Stomach (tissue), 9 donors: ENCODE results near the gene KLHL29. TPM values are rescaled to one million over a fixed set of nuclear protein-coding genes. Genes with fewer than 3 reads are reported as not detected.

Experiments
- DNase-seq, 2 donors: peaks; one replicate each; pipeline versions ENCODE4 v3.0.0 to v3.0.0-alpha.2; 2013 to 2019
- H3K27ac ChIP-seq, 5 donors: fragments of 200-600 bp in 4 of 5; sonication (generic) in 4 of 5; one replicate each; pipeline ENCODE4 v1.5.1; 2013 to 2019; ENCODE audit warnings: mild to moderate bottlenecking in 1 of 5, moderate library complexity in 1 of 5
- H3K27me3 ChIP-seq, 3 donors: fragments of 200-600 bp; sonication (generic); one replicate each; pipeline ENCODE4 v1.5.1; 2017 to 2019; ENCODE audit warnings: mixed run types in 1 of 3
- H3K36me3 ChIP-seq, 4 donors: fragments of 200-600 bp; sonication (generic); 1 replicate in 3 of 4; 2 replicates in 1 of 4; pipeline ENCODE4 v1.5.1; 2016 to 2019
- H3K4me1 ChIP-seq, 4 donors: fragments of 200-600 bp; sonication (generic); one replicate each; pipeline ENCODE4 v1.5.1; 2016 to 2019
- H3K4me3 ChIP-seq, 4 donors: fragments of 200-600 bp; sonication (generic) in 3 of 4; one replicate each; pipeline ENCODE4 v1.5.1; 2016 to 2019; ENCODE audit warnings: mild to moderate bottlenecking in 1 of 4
- H3K9me3 ChIP-seq, 4 donors: fragments of 200-600 bp; sonication (generic); one replicate each; pipeline ENCODE4 v1.5.1; 2016 to 2019
- EP300 ChIP-seq: sonication (generic); formaldehyde crosslinking; IDR thresholded peaks from one replicate; pipeline ENCODE4 v1.6.1; 2017; ENCODE audit warnings: antibody characterized with exemption
- POLR2A ChIP-seq, 4 donors: fragments of 450-650 bp; IDR thresholded peaks; one replicate each; pipeline ENCODE4 v1.6.1; 2016; ENCODE audit warnings: antibody characterized with exemption in 4 of 4, control low read depth in 2 of 4, mild to moderate bottlenecking in 1 of 4, moderate library complexity in 1 of 4
- POLR2AphosphoS5 ChIP-seq, 3 donors: sonication (generic); formaldehyde crosslinking; IDR thresholded peaks; one replicate each; pipeline ENCODE4 v1.6.1; 2016; ENCODE audit warnings: antibody characterized with exemption in 3 of 3
- WGBS, 5 donors: extraction: QIAGEN DNeasy Blood & Tissue Kit in 3 of 5; methylation state at CpG; one replicate each; pipeline versions ENCODE4 v1.1.5 to v1.1.7; 2013 to 2018; 5-methylcytosine and 5-hydroxymethylcytosine counted together
- intact Hi-C: fragments of 100-400 bp; cut with DNase I; formaldehyde crosslinking; loops from one replicate; pipeline ENCODE4 v1.15.1; 2023; ENCODE audit warnings: low total_unique reads
- polyA plus RNA-seq, 3 donors: library from polyadenylated mRNA; stranded (reverse); fragments of 200-250 nt; gene quantifications; one replicate each; pipeline ENCODE4 v1.2.3, GENCODE V29; 2013
- total RNA-seq, 5 donors: library from RNA; depleted of rRNA; stranded (reverse); fragments of >200 nt; gene quantifications; one replicate each; pipeline versions ENCODE4 v1.1.0 to v1.2.3, GENCODE V29; 2014 to 2016
- TF ChIP-seq, protein P1 (sequence below), 7 experiments: fragments of 450-650 bp in 4 of 7; fragments of 200-600 bp in 3 of 7; sonication (generic) in 3 of 7; IDR thresholded peaks; one replicate each; pipeline ENCODE4 v1.5.1; 2016 to 2019; ENCODE audit warnings: antibody characterized with exemption in 7 of 7, control low read depth in 2 of 7, mild to moderate bottlenecking in 1 of 7
- donor health status: healthy with polysubstance abuse.
- donor health status: Bipolar disorder and iron deficiency.
- donor health status: healthy.

Gene KLHL29
- total and polyA plus RNA-seq, 8 donors = under 0.01 to 6.6 (median 1.3) TPM

DNA sequence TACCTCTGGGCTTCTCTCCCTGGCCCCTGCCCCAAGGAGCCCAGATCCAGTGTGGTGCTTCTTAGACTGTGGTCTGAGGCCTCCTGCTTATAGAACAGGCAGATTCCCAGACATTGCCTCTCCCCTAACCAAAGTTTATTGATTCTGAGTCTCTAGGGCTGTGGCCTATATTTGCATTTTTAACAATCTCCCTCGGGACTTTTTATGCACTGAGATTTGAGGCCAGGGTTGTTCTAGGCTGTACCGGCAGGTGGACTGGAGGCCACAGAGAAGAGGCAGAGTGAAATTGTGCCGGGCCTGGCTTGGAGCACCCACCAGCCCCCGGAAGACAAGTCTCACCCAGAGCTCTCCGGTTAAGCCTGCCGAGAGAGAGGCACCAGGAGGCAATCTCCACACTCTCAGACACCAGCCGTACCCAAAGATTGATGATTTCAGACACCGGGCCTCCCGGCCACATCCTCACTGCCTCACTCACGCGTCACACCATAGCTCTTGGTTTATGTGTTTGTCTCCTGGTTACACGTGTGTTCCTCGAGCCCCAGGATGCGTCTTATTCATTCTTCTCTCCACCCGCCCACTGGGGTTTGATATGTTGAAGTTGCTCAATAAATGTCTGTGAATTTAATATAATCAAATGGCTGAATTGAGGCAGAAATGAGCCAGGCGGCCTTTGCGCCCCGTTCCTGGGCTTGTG, 203.7 kb downstream of the KLHL29 start:
- Histone ChIP-seq H3K27me3 (no peaks in the 10 kb centered on the region), H3K27ac (peak overlapping the region in 3 of 5 donors; percentile 56 to 91 (median 67)), H3K36me3 (no peaks in the 10 kb centered on the region), H3K4me3 (no peak overlapping the region), H3K9me3 (no peaks in the 10 kb centered on the region), H3K4me1 (peaks cover 0 to 70% (median 16%) of the 10 kb centered on the region in 4 donors)
- no peak for DNase-seq
- 82 to 87% (median 85%) methylated on average over 16 to 18 of the region's 18 CpGs for WGBS, 5 donors
- TF ChIP-seq POLR2A (IDR thresholded peaks at IDR 0.05) = no peak
- TF ChIP-seq POLR2AphosphoS5 (IDR thresholded peaks at IDR 0.05) = peak in 1 of 3 donors; percentile 8
- intact Hi-C loops = no loop called here

DNA sequence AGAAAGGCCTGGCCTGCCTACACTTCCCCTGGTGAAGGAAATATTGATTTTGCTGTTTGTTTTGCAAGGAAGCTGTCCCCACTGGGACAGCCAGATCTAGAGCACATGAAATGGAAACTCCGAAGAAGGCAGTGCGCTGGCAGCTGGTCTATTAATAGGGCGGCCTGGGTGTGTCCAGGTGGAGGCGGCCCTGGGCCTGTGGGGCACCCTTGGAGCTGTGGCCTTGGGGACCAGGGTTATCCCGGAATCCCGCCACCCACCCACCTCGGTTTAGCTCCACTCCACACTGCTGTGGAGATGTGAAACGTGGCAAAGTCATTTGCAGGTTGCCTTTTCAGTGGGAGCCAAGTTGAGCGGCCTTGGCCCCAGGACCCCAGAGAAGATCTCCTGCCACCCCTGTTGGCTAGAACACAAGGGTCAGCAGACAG, 204.3 kb downstream of the KLHL29 start:
- WGBS, 5 donors = 76 to 89% (median 82%) methylated on average over 4 to 9 of the region's 9 CpGs
- no peaks in the 10 kb centered on the region for H3K9me3 ChIP-seq
- H3K27ac ChIP-seq = peak overlapping the region in 4 of 5 donors; percentile 14 to 91 (median 62)
- no peaks in the 10 kb centered on the region for H3K36me3 ChIP-seq
- intact Hi-C loops = no loop called here
- no peak overlapping the region for H3K4me3 ChIP-seq
- peaks cover 0 to 71% (median 19%) of the 10 kb centered on the region in 4 donors for H3K4me1 ChIP-seq
- no peak for DNase-seq
- TF ChIP-seq, protein P1, sequence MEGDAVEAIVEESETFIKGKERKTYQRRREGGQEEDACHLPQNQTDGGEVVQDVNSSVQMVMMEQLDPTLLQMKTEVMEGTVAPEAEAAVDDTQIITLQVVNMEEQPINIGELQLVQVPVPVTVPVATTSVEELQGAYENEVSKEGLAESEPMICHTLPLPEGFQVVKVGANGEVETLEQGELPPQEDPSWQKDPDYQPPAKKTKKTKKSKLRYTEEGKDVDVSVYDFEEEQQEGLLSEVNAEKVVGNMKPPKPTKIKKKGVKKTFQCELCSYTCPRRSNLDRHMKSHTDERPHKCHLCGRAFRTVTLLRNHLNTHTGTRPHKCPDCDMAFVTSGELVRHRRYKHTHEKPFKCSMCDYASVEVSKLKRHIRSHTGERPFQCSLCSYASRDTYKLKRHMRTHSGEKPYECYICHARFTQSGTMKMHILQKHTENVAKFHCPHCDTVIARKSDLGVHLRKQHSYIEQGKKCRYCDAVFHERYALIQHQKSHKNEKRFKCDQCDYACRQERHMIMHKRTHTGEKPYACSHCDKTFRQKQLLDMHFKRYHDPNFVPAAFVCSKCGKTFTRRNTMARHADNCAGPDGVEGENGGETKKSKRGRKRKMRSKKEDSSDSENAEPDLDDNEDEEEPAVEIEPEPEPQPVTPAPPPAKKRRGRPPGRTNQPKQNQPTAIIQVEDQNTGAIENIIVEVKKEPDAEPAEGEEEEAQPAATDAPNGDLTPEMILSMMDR (IDR thresholded peaks at IDR 0.05) = no peak
- TF ChIP-seq POLR2AphosphoS5 (IDR thresholded peaks at IDR 0.05) (no peak), POLR2A (IDR thresholded peaks at IDR 0.05) (no peak), EP300 (no peak)
- H3K27me3 ChIP-seq = no peaks in the 10 kb centered on the region

DNA sequence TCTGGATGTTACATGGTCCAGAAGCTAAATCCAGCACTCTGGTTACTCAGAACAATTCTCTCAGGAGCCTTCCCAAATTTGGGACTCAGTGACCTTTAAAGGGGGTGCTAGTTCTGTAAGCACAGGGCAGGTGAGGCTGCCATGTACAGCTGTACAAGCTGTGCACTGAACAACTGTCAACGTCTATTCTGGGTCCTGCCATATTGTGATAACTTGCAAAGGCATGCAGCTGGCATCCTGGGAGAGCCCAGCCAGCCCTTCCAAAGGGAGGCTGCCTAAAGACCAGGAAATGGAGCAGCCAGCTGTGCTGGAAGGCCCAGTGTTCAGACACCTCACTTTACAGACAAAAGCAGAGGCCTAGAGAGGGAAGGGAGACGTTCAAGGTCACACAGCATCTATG, 204.8 kb downstream of the KLHL29 start:
- intact Hi-C loops = no loop called here
- DNase-seq = no peak
- peak overlapping the region in 3 of 5 donors; percentile 56 to 91 (median 67) for H3K27ac ChIP-seq
- TF ChIP-seq POLR2AphosphoS5 (IDR thresholded peaks at IDR 0.05) (no peak), EP300 (peak; percentile 42)
- TF ChIP-seq, protein P1 (IDR thresholded peaks at IDR 0.05) = no peak
- H3K9me3 ChIP-seq = no peaks in the 10 kb centered on the region
- no peaks in the 10 kb centered on the region for H3K36me3 ChIP-seq
- peaks cover 0 to 73% (median 22%) of the 10 kb centered on the region in 4 donors for H3K4me1 ChIP-seq
- H3K27me3 ChIP-seq = no peaks in the 10 kb centered on the region
- 51 to 78% (median 68%) methylated on average over 2 of the region's 2 CpGs for WGBS, 5 donors
- no peak overlapping the region for H3K4me3 ChIP-seq

DNA sequence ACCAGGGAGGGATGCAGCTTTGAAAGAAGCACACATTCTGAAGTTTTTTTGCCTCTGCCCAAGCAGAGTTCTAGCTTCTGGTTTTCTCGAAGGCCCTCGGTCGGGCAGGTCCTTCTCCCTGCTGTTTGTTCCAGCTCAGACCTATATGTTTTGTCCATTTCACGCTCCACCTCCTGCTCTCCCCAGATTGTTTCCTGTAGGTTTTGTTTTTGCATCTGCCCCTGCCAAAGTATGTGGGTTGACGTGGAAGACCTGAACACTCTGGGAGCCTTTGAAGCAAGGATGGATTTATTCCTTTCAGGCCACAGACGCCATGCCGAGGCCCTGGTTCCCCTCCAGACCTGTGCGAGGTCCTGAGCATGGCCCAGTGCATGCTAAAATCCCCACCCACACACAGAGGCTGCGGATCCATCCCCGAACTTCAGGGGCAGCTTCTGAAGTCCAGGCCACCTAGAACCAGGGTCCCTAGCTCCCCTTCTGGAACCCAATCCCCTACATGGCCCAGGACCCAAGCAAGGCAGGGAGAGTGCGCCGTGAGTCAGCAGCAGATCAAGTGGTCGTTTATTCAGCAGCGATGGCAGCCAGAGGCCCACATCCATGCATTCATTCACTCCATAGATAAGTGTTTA, 205.4 kb downstream of the KLHL29 start:
- no peak for DNase-seq
- TF ChIP-seq POLR2A (IDR thresholded peaks at IDR 0.05) = no peak
- no peak for TF ChIP-seq POLR2AphosphoS5 (IDR thresholded peaks at IDR 0.05)
- no peak for TF ChIP-seq EP300
- TF ChIP-seq, protein P1 (IDR thresholded peaks at IDR 0.05) = no peak
- Histone ChIP-seq H3K4me3 (no peak overlapping the region), H3K27me3 (peaks cover 0 to 5% (median 0%) of the 10 kb centered on the region in 3 donors), H3K9me3 (no peaks in the 10 kb centered on the region), H3K4me1 (peaks cover 0 to 77% (median 25%) of the 10 kb centered on the region in 4 donors), H3K27ac (peak overlapping the region in 2 of 5 donors; percentile 67 to 91), H3K36me3 (no peaks in the 10 kb centered on the region)
- WGBS, 5 donors = 79 to 86% (median 80%) methylated on average over 11 to 14 of the region's 14 CpGs
- intact Hi-C loops = no loop called here
